Aorta (tissue), 5 donors: ENCODE results near the gene PRKAG1. TPM values are rescaled to one million over a fixed set of nuclear protein-coding genes. Genes with fewer than 3 reads are reported as not detected.
A peak's percentile ranks its signal among the peaks of the same experiment; 100 is the strongest.

Experiments
- ATAC-seq: fragments of 200-7000 bp; cut with Tn5 transposase; one replicate; pipeline ENCODE4 v1.9.1; 2022; ENCODE audit warnings: moderate library complexity; ENCODE audit not compliant: low FRiP score
- DNase-seq, 2 donors: peaks; one replicate each; pipeline ENCODE4 v3.0.0-alpha.2; 2020
- H3K27ac ChIP-seq, 2 donors: one replicate each; pipeline ENCODE4 v1.5.1; 2013; ENCODE audit warnings: low read length in 2 of 2, mild to moderate bottlenecking in 2 of 2, moderate library complexity in 2 of 2, control low read depth in 1 of 2, inconsistent platforms in 1 of 2, low read depth in 1 of 2
- H3K27me3 ChIP-seq, 2 donors: one replicate each; pipeline ENCODE4 v1.6.1; 2013; ENCODE audit warnings: control low read depth in 1 of 2, low read length in 1 of 2, mild to moderate bottlenecking in 1 of 2, moderate library complexity in 1 of 2; ENCODE audit not compliant: insufficient read depth in 2 of 2, control insufficient read depth in 1 of 2
- H3K36me3 ChIP-seq, 2 donors: one replicate each; pipeline ENCODE4 v1.6.1; 2013; ENCODE audit warnings: control low read depth in 1 of 2, low read length in 1 of 2, mild to moderate bottlenecking in 1 of 2; ENCODE audit not compliant: insufficient read depth in 2 of 2, control insufficient read depth in 1 of 2
- H3K4me1 ChIP-seq, 2 donors: one replicate each; pipeline ENCODE4 v1.6.1; 2013; ENCODE audit warnings: low read length in 2 of 2, control low read depth in 1 of 2, mild to moderate bottlenecking in 1 of 2, moderate library complexity in 1 of 2; ENCODE audit not compliant: insufficient read depth in 2 of 2, control insufficient read depth in 1 of 2
- H3K4me3 ChIP-seq, 2 donors: one replicate each; pipeline ENCODE4 v1.5.1; 2013; ENCODE audit warnings: low read length in 2 of 2, control low read depth in 1 of 2, mild to moderate bottlenecking in 1 of 2
- H3K9me3 ChIP-seq: one replicate; pipeline ENCODE4 v1.6.1; 2013; ENCODE audit warnings: mild to moderate bottlenecking, low read length; ENCODE audit not compliant: control insufficient read depth
- WGBS, 2 donors: extraction: QIAGEN DNeasy Blood & Tissue Kit; methylation state at CpG; one replicate each; pipeline ENCODE4 v1.1.7; 2013; 5-methylcytosine and 5-hydroxymethylcytosine counted together
- intact Hi-C, 2 donors: fragments of 100-400 bp; cut with DNase I; formaldehyde crosslinking; loops; one replicate each; pipeline versions ENCODE4 v1.14.2 to v1.15.0; 2022
- polyA plus RNA-seq, 2 donors: library from polyadenylated mRNA; stranded (reverse); fragments of 200-250 nt; gene quantifications; one replicate each; pipeline ENCODE4 v1.2.3, GENCODE V29; 2013
- total RNA-seq, 2 donors: library from RNA; stranded (reverse); fragmentation: NEBNext Ultra II Directional; extraction: Animal tissue kit (Norgen Biotek cat#: 25700); gene quantifications; one replicate each; pipeline ENCODE4 v1.2.1, GENCODE V29; 2021
- donor health status: healthy with polysubstance abuse.
- donor health status: Bipolar disorder and iron deficiency.
- donor health status: DM: no; HTN: no; CAD: no.
- donor health status: DM: no; HTN: no; CAD: no.
- donor health status: DM: yes; HTN: yes; CAD: no.

Gene PRKAG1
- total and polyA plus RNA-seq, 4 donors = 44.8 to 57.1 (median 49.3) TPM

DNA sequence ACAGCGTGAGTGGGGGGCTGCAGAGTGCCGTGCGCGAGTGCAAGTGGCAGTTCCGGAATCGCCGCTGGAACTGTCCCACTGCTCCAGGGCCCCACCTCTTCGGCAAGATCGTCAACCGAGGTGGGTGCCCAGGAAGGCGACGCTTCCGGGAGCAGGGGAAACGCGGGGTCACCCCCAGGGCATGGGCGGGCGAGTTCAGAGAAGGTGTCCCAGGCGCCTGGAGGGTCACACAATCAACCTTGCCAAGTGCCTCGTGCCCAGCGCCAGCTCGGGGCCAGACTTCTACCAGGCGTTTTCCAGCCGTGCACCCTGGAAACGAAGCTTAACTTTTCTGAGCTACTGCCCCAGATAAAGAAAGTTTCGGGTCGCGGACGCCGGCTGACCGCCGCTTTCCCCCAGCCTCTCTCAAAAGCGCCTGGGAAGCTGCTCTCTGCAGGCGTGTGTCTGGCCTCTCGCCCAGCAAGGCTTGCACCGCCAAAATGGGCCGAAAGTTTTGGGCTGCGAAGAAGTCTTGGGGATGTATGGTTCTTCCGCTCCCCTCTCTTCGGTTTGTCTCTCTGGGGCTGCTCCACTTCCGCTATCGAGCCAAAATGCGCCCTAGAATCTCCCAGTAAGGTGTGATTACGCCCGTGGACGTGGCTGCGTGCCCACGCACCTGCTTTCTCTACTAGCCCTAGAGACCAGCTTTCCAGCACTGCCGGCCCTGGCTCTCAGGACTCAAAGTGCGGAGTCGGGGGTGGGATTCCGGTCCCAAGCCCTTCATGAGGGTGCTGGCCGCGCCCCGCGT lies 38.8 kb downstream of the PRKAG1 start:
- peak; percentile 59 to 78 for DNase-seq
- Histone ChIP-seq H3K36me3 (no peaks in the 10 kb centered on the region), H3K4me1 (no peaks in the 10 kb centered on the region), H3K4me3 (peak overlapping the region in 1 of 2 donors; percentile 8), H3K27me3 (no peaks in the 10 kb centered on the region), H3K27ac (no peak overlapping the region), H3K9me3 (no peaks in the 10 kb centered on the region)
- peak; percentile 15 for ATAC-seq
- 2% methylated on average over 55 of the region's 55 CpGs for WGBS, 2 donors
- intact Hi-C loops = no loop called here

DNA sequence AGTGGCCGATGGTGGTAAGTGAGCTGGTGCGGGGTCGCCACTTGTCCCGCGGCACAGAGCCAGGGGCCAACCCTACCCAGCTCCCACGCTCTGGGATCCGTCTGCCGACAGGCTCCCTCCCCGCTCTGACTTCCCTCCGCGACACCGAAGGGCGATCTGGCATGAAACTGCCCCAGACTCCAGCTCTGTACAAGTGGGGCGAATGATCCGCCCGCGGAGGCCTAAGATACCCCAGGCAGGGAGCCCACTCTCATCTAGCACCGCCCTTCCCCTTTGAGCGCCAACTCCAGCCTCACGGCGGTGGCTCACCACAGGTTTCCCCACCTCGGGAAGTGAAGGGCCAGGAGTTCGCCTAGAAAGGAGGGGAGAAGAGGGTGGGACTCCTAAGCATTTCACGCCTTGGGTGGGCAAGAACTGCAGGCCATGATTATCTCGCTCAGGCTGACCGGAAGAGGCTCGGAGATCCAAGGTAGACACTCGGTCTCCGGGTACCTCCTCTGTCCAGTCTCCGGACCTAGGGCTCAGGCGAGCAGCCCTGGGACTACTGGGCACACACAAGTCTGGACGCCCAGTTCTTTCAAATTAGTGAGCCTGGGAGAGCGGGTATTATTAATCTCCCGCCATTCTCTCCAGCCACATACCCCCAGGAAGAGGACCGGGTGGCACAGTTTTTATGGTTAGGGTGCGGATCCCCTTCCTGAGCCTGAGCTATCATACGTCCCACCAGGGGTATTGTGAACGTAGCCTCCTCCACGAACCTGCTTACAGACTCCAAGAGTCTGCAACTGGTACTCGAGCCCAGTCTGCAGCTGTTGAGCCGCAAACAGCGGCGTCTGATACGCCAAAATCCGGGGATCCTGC lies 39.6 kb downstream of the PRKAG1 start:
- Histone ChIP-seq H3K27me3 (no peaks in the 10 kb centered on the region), H3K4me3 (peak overlapping the region in 1 of 2 donors; percentile 8), H3K9me3 (no peaks in the 10 kb centered on the region), H3K4me1 (no peaks in the 10 kb centered on the region), H3K36me3 (no peaks in the 10 kb centered on the region), H3K27ac (no peak overlapping the region)
- intact Hi-C loops = no loop called here
- DNase-seq (peak in 1 of 2 donors; percentile 70), ATAC-seq (peak; percentile 4)
- 2 to 3% methylated on average over 45 of the region's 45 CpGs for WGBS, 2 donors

DNA sequence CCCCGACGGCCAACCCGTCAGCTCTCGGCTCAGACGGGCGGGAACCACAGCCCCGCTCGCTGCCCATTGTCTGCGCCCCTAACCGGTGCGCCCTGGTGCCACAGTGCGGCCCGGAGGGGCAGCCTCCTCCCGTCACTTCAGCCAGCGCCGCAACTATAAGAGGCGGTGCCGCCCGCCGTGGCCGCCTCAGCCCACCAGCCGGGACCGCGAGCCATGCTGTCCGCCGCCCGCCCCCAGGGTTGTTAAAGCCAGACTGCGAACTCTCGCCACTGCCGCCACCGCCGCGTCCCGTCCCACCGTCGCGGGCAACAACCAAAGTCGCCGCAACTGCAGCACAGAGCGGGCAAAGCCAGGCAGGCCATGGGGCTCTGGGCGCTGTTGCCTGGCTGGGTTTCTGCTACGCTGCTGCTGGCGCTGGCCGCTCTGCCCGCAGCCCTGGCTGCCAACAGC lies 40.3 kb downstream of the PRKAG1 start, which contains the start of gene WNT1:
Gene WNT1 (plus strand): TSS at position 32 of the 450 bp plus-strand sequence. CDS start 329 bp downstream, at position 361.
- intact Hi-C loops = no loop called here
- Histone ChIP-seq H3K4me1 (no peaks in the 10 kb centered on the region), H3K27me3 (no peaks in the 10 kb centered on the region), H3K9me3 (no peaks in the 10 kb centered on the region), H3K36me3 (no peaks in the 10 kb centered on the region), H3K27ac (no peak within 1 kb of the TSS), H3K4me3 (no peak within 1 kb of the TSS)
- no peak for ATAC-seq
- peak in 1 of 2 donors; percentile 79 for DNase-seq
- 1% methylated on average over 35 to 45 of the region's 45 CpGs for WGBS, 2 donors

- intact Hi-C loops = no loop called here
Observed at GRCh38 chr12:48977290-48978281, 41.0 kb downstream of the PRKAG1 start.

DNA sequence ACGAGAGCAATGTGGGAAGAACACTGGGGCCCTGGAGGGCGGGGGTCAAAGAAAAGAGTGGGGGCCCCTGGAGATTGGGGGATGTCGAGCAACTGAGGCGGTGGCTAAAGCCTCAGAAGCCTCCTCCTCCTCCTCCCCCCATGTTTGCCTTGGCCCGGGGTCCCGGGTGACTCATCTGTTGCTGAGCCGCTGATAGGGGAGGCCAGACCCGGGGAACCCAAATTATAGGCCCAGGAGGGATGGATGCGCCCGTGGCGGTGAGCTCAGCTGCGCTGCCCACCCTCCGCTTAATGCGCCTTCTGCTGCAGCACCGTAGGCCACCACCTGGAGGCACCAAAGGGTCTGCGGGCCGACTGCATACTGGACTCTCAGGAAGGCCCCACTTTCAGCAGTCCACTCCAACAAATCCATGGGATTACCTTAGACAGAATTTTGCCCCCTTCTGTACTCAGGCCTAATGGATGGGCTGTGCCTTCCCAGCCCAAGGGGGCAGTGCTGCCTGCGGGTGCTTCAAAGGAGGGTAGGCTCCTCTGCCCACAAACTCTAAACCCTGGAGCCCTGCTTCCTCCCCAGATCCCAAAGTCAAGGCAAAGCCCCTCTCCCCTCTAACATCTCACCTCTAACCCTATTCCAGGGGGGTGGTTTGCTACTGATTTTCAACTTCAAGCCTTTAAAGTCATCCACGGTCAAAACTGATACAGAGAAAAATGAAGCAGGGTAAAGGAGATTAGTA lies 44.5 kb downstream of the PRKAG1 start:
- peak; percentile 78 for ATAC-seq
- Histone ChIP-seq H3K27ac (no peak overlapping the region), H3K36me3 (no peaks in the 10 kb centered on the region), H3K27me3 (no peaks in the 10 kb centered on the region), H3K9me3 (no peaks in the 10 kb centered on the region), H3K4me1 (no peaks in the 10 kb centered on the region), H3K4me3 (no peak overlapping the region)
- peak; percentile 84 to 92 for DNase-seq
- 23 to 26% methylated on average over 16 to 19 of the region's 19 CpGs for WGBS, 2 donors
- intact Hi-C loops = no loop called here

More at GRCh38 chr12:48977290-48978281, 41.0 kb downstream of the PRKAG1 start:
- Histone ChIP-seq H3K27me3 (no peaks in the 10 kb centered on the region), H3K9me3 (no peaks in the 10 kb centered on the region), H3K36me3 (no peaks in the 10 kb centered on the region), H3K4me1 (no peaks in the 10 kb centered on the region), H3K27ac (no peak overlapping the region), H3K4me3 (no peak overlapping the region)
- ATAC-seq (peak; percentile 43), DNase-seq (peak; percentile 81 to 95)
- WGBS, 2 donors = 18 to 25% methylated on average over 34 to 50 of the region's 50 CpGs

GRCh38 chr12:48973531-48973930 lies 45.0 kb downstream of the PRKAG1 start:
- no peak overlapping the region for H3K4me3 ChIP-seq
- intact Hi-C loops = no loop called here
- ATAC-seq = peak; percentile 80
- H3K9me3 ChIP-seq = no peaks in the 10 kb centered on the region
- no peak overlapping the region for H3K27ac ChIP-seq
- WGBS, 2 donors = 43 to 44% methylated on average over 12 of the region's 12 CpGs
- H3K4me1 ChIP-seq = no peaks in the 10 kb centered on the region
- no peaks in the 10 kb centered on the region for H3K27me3 ChIP-seq
- DNase-seq = peak; percentile 82 to 89
- H3K36me3 ChIP-seq = no peaks in the 10 kb centered on the region

DNA sequence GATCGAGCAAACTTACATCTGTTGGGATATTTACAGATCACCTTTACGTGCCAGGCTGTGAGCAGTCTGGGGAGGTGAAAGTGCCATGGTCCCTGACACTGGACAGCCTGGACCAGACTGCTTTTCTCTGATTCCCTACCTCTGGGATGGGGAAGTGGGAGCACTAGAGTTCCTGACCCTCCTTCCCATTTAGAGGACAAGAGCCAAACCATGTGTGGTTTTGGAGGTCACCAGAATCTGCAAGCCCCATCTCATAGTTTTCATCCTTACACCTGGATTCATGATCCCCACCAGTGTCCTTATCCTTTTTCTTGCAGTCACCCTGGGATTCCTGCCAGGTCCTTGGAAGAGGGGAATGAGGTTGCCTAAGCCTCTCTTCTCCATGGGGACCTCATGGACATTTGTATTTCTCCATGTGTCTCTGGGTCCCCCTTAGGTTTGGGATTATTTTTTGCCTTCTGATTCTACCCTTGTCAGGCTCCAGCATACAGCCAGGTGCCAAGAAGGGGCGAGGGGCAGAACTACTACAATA lies 45.6 kb downstream of the PRKAG1 start:
- Histone ChIP-seq H3K4me1 (no peaks in the 10 kb centered on the region), H3K4me3 (no peak overlapping the region), H3K27me3 (no peaks in the 10 kb centered on the region), H3K9me3 (no peaks in the 10 kb centered on the region), H3K27ac (no peak overlapping the region), H3K36me3 (no peaks in the 10 kb centered on the region)
- ATAC-seq (no peak), DNase-seq (no peak)
- WGBS, 2 donors = 46 to 56% methylated on average over 3 of the region's 3 CpGs
- intact Hi-C loops = no loop called here
